Measurements from ENCODE around the gene MTG1.

DNA sequence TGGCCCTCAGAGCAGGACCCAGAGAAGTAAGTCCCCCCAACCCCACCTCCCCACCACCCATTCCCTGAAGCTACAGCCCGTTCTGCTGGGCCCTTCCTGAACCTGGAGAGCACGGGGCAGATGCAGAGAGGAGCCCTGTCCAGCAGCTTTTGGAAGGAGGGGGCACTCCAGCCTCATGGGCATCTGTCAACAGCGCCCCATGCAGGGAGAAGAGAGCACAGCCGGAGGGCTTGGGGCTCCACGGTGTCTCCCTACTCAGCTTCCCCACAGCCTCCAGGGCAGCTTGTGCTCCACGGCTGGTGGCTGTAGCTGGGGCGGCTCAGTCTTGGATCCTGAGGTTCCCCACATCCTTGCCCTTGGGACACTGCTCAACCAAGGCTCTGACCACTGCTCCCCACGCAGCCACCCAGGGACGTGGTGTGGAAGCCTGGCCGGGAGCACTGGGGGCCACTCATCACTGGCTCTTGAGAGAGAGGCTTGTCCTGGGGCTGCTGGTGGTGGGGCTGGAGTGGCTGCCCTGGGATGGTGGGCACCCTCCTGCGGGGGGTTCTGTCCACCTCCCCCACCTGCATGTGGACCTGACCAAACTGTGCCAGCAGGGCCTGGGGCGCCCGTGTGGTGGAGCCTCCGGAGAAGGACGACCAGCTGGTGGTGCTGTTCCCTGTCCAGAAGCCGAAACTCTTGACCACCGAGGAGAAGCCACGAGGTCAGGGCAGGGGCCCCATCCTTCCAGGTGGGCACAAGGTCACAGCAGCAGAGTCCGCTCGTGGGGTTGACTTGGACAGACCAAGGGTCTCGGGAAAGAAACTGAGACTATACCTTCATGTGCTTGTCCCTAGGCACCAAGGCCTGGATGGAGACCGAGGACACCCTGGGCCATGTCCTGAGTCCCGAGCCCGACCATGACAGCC is 42.3 kb upstream of the MTG1 start:
- no peak for TF ChIP-seq POLR2AphosphoS5 (IDR thresholded peaks at IDR 0.05; ENCODE audit: low read depth, low read length)
- TF ChIP-seq TAF1 (IDR thresholded peaks at IDR 0.05; ENCODE audit: borderline replicate concordance, low read depth, low read length), result no peak
- no peak for TF ChIP-seq POLR2A (IDR thresholded peaks at IDR 0.05; ENCODE audit: low read depth, low read length)

Data from GM12892 (cell line).